ENCODE measurements around the gene RBM43. TPM values are rescaled to one million over a fixed set of nuclear protein-coding genes. Genes with fewer than 3 reads are reported as not detected.

The RBM43 gene
- total and polyA plus RNA-seq, 9 of the 15 experiments (the other 6 are each of a cell fraction or from before 2014, with no cell fraction given), result 1.3 to 6.9 (median 3.8) TPM

DNA sequence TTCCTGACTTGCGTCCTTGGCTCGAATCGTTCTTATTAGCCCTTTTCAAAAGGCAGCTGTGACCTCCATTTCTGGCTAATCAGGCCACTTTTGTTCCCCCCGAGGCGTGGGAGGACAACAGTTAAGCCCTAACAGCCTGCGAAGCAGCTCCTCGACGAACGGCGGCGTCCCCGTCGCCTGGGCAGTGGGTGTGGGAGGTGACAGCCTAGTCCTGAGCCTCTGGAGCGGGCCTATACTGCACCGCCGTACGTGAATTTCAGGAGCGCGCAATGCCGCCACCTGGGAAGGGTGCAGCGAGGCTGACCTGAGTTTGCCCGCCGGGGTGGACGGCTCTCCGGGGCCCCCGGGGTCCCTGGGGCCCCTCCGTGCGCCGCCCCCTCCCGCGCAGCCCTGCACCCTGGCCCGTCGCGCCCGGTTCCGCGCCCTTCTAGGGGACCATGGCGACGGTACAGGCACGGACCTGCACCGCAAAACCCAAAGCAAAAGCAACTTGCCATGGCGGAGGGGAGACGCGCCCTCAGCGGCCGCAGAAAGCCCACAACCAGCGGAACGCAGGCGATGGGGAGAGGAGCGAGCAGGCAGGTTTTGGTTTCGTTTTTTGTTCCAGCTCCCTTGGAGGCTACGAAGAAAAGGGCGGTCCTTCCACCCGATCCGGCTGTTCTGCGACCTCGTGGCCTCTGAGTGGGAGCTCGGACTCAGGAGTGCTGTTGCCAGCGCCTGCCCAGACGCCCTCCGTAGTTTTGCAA lies at the start of gene RBM43 (continued):
- TF ChIP-seq ZNF551 (CRISPR knock-in tag; IDR thresholded peaks at IDR 0.05) (no peak), KHSRP (IDR thresholded peaks at IDR 0.05) (no peak), NFIC (IDR thresholded peaks at IDR 0.05) (0 out of 2 replicates have a peak, but pooled peaks have one; percentile 29), ZNF785 (CRISPR knock-in tag; IDR thresholded peaks at IDR 0.05) (no peak), SMARCC2 (IDR thresholded peaks at IDR 0.05; ENCODE audit: low read depth) (no peak), ZNF436 (CRISPR knock-in tag; IDR thresholded peaks at IDR 0.05) (no peak), ZNF175 (CRISPR knock-in tag; IDR thresholded peaks at IDR 0.05; ENCODE audit: low read depth) (peak; percentile 62; the same call in 1 of the 2 replicates), ZNF239 (CRISPR knock-in tag; IDR thresholded peaks at IDR 0.05) (0 out of 2 replicates have a peak, but pooled peaks have one; percentile 9), CCNT2 (IDR thresholded peaks at IDR 0.05; ENCODE audit: borderline replicate concordance, extremely low read depth, insufficient read length, low read depth, low read length) (peak; percentile 64)
- TF ChIP-seq, protein P1, sequence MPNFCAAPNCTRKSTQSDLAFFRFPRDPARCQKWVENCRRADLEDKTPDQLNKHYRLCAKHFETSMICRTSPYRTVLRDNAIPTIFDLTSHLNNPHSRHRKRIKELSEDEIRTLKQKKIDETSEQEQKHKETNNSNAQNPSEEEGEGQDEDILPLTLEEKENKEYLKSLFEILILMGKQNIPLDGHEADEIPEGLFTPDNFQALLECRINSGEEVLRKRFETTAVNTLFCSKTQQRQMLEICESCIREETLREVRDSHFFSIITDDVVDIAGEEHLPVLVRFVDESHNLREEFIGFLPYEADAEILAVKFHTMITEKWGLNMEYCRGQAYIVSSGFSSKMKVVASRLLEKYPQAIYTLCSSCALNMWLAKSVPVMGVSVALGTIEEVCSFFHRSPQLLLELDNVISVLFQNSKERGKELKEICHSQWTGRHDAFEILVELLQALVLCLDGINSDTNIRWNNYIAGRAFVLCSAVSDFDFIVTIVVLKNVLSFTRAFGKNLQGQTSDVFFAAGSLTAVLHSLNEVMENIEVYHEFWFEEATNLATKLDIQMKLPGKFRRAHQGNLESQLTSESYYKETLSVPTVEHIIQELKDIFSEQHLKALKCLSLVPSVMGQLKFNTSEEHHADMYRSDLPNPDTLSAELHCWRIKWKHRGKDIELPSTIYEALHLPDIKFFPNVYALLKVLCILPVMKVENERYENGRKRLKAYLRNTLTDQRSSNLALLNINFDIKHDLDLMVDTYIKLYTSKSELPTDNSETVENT (CRISPR knock-in tag; IDR thresholded peaks at IDR 0.05), result no peak
- TF ChIP-seq, protein P2, sequence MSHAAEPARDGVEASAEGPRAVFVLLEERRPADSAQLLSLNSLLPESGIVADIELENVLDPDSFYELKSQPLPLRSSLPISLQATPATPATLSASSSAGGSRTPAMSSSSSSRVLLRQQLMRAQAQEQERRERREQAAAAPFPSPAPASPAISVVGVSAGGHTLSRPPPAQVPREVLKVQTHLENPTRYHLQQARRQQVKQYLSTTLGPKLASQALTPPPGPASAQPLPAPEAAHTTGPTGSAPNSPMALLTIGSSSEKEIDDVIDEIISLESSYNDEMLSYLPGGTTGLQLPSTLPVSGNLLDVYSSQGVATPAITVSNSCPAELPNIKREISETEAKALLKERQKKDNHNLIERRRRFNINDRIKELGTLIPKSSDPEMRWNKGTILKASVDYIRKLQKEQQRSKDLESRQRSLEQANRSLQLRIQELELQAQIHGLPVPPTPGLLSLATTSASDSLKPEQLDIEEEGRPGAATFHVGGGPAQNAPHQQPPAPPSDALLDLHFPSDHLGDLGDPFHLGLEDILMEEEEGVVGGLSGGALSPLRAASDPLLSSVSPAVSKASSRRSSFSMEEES (CRISPR knock-in tag; IDR thresholded peaks at IDR 0.05), result peak; percentile 0; the same call in 1 of the 2 replicates
- TF ChIP-seq, protein P3, sequence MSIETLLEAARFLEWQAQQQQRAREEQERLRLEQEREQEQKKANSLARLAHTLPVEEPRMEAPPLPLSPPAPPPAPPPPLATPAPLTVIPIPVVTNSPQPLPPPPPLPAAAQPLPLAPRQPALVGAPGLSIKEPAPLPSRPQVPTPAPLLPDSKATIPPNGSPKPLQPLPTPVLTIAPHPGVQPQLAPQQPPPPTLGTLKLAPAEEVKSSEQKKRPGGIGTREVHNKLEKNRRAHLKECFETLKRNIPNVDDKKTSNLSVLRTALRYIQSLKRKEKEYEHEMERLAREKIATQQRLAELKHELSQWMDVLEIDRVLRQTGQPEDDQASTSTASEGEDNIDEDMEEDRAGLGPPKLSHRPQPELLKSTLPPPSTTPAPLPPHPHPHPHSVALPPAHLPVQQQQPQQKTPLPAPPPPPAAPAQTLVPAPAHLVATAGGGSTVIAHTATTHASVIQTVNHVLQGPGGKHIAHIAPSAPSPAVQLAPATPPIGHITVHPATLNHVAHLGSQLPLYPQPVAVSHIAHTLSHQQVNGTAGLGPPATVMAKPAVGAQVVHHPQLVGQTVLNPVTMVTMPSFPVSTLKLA (conservative IDR thresholded peaks at IDR 0.05), result peak; percentile 62 to 78
- TF ChIP-seq, protein P4, sequence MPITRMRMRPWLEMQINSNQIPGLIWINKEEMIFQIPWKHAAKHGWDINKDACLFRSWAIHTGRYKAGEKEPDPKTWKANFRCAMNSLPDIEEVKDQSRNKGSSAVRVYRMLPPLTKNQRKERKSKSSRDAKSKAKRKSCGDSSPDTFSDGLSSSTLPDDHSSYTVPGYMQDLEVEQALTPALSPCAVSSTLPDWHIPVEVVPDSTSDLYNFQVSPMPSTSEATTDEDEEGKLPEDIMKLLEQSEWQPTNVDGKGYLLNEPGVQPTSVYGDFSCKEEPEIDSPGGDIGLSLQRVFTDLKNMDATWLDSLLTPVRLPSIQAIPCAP (CRISPR knock-in tag; IDR thresholded peaks at IDR 0.05; ENCODE audit: borderline replicate concordance), result 0 out of 2 replicates have a peak, but pooled peaks have one; percentile 72
- TF ChIP-seq, protein P5, sequence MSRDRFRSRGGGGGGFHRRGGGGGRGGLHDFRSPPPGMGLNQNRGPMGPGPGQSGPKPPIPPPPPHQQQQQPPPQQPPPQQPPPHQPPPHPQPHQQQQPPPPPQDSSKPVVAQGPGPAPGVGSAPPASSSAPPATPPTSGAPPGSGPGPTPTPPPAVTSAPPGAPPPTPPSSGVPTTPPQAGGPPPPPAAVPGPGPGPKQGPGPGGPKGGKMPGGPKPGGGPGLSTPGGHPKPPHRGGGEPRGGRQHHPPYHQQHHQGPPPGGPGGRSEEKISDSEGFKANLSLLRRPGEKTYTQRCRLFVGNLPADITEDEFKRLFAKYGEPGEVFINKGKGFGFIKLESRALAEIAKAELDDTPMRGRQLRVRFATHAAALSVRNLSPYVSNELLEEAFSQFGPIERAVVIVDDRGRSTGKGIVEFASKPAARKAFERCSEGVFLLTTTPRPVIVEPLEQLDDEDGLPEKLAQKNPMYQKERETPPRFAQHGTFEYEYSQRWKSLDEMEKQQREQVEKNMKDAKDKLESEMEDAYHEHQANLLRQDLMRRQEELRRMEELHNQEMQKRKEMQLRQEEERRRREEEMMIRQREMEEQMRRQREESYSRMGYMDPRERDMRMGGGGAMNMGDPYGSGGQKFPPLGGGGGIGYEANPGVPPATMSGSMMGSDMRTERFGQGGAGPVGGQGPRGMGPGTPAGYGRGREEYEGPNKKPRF (IDR thresholded peaks at IDR 0.05; ENCODE audit: low read depth, low read length), result no peak
- TF ChIP-seq, protein P6, sequence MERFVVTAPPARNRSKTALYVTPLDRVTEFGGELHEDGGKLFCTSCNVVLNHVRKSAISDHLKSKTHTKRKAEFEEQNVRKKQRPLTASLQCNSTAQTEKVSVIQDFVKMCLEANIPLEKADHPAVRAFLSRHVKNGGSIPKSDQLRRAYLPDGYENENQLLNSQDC (CRISPR knock-in tag; IDR thresholded peaks at IDR 0.05), result no peak

Data from K562 (cell line).